LoVo (cell line): ENCODE results near the gene HEYL.
A peak's percentile ranks its signal among the peaks of the same experiment; 100 is the strongest.
"Not testable (repeated sequence)": the region's sequence is repeated elsewhere in the genome, so short reads cannot be mapped to it uniquely, and the experiment has no call there.

Experiments used
- DNase-seq: peaks from one replicate; pipeline ENCODE4 v3.0.0-alpha.2; 2016; ENCODE audit warnings: low spot score

HEYL gene

DNA sequence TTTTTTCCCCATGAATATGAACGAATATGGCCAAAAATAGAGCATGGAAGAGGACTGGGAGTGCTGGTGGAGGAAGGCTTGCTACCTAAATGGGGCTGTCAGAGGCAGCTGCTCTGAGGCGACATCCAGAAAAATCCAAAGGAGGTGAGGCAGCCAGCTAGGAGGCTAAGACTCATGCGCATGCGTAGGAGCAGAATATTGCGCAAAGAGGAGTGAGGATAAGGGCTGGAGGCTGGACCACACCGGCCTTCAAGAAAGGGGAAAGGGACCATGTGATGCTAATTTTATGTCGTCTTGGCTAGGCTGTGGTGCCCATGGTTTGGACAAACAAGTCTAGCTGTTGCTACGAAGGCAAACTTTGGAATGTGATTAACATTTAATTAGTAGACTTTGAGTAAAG lies 30.5 kb downstream of the HEYL start:
- no peak for DNase-seq

DNA sequence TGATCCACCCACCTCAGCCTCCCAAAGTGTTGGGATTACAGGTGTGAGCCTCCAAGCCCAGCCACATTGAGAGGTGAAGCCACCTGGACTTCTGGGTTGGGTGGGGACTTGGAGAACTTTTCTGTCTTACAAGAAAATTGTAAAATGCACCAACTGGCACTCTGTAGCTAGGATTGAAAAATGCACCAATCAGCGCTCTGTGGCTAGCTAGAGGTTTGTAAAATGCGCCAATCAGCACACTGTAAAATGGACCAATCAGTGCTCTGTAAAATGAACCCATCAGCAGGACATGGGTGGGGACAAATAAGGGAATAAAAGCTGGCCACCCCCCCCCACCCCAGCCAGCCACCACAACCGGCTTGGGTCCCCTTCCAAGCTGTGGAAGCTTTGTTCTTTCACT lies 35.8 kb downstream of the HEYL start:
- not testable (repeated sequence) for DNase-seq

DNA sequence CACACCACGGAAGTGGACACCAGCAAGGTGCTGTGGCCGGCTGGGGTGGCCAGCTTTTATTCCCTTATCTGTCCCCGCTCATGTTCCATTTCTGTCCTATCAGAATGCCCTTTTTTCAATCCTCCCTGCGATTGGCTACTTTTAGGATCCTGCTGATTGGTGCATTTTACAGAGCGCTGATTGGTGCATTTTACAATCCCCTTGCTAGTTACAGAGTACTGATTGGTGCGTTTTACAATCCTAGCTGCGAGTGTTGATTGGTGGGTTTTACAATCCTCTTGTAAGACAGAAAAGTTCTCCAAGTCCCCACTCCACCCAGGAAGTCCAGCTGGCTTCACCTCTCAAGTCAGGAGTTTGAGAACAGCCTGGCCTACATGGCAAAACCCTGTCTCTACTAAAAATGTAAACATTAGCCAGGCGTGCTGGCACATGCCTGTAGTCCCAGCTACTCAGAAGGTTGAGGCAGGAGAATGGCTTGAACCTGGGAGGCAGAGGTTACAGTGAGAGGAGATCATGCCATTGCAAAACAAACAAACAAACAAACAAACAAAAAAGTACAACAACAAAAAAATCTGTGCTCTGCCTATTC lies 37.7 kb downstream of the HEYL start:
- not testable (repeated sequence) for DNase-seq

DNA sequence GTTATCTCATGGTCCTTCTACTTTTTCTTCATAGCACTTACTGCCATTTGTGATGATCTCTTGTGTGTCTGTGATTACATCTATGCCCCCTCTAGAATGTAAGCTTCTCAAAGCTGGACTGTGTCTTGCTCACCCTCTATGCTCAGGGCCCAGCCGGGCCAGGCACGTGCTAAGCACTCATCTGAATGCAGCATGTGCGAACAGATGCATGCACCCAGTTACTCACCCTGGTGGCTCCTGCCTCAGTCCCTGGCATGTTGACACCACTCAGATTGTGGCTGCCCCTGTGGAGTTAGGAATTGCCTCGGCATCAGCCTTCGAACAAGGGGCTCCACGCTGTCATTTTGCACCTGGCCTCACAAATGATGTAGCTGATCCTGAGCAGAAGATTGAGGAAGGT lies 43.3 kb downstream of the HEYL start:
- no peak for DNase-seq

DNA sequence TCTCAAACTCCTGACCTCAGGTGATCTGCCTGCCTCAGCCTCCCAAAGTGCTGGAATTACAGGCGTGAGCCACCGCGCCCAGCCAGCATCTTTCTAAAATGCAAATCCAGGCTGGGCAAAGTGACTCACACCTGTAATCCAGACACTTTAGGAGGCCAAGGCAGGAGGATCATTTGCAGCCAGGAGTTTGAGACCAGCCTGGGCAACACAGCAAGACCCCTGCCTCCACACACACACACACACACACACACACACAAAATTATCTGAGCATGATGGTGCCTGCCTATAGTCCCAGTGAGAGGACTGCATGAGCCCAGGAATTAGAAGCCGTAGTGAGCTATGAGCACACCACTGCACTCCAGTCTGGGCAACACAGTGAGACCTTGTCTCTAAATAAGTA lies 46.1 kb downstream of the HEYL start:
- DNase-seq, result no peak

DNA sequence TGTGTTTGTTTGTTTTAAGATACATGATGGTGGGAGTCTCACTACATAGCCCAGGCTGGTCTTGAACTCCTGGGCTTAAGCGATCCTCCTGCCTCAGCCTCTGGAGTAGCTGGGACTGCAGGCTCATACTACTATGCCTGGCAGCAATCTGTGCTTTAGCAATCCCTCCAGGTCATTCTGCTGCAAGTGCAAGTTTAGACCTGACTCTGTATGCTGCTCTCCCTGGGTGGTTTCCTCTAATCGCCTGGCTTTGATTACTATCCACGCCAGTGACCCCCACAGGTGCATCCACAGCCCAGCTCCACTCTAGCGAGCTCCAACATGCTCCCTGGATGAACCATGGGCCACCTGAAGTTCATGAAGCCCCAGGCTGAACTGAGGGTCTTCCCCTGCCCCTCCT lies 47.4 kb downstream of the HEYL start:
- no peak for DNase-seq

DNA sequence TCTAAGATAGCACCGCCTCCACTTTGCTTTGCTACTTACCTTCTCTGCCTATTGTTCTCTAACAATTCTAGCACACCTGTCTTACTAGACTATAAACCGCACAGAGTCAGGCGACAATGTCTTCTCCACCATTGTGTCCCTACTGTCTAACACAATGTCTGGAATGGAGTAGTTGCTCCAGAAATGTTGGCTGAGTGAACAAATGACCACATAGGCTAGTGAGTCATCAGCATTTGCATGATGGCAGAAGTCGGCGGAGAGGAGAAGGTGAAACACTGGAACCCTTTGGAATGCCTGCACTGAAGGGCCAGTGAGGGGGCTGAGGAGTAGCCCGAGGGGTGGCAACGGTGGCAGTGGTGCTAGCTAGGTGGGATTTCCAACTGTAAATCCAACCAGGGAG lies 48.9 kb downstream of the HEYL start:
- no peak for DNase-seq

DNA sequence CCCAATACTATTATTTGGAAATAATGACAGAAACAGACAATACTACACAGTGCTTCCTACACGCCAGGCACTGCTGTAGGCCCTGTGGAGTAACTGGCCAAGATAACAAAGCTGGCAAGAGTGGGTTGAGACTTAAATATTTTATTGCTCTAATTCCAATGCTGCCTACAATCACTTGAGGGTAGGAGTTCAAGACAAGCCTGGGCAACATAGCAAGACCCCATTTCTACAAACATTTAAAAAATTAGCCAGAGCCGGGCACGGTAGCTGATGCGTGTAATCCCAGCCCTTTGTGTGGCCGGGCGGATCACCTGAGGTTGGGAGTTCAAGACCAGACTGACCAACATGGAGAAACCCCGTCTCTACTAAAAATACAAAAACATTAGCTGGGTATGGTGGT lies 53.5 kb downstream of the HEYL start:
- no peak for DNase-seq

DNA sequence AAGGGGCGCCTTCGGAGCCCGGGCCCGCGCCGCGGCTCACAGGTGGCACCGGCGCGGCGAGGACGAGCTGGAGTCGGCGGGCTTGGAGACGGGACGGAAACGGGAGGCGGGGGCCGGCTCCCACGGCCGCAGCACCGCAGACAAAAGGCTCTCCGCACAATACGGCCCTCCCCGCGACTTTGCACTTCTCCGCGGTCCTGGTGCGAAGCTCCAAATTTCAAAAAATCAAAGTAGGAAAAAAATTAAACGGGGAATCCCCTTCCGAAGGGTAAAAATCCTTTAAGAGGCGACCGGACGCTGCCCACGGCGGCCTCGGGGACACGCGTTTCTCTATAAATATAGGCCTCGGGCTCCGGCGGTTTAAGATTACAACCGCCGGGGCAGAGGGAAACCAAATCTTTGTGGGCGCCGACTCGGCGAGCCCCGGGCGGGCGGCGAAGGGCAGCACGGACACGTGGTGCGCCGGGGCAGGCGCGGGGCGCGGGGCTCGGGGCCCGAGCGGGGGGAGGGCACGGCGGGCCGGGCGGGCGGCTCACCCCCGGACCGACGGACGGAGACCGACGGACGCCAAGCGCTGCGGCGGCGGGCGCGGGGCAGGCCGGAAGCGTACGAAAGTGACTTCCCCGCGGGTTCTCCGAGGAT lies 63.3 kb downstream of the HEYL start:
- no peak for DNase-seq

DNA sequence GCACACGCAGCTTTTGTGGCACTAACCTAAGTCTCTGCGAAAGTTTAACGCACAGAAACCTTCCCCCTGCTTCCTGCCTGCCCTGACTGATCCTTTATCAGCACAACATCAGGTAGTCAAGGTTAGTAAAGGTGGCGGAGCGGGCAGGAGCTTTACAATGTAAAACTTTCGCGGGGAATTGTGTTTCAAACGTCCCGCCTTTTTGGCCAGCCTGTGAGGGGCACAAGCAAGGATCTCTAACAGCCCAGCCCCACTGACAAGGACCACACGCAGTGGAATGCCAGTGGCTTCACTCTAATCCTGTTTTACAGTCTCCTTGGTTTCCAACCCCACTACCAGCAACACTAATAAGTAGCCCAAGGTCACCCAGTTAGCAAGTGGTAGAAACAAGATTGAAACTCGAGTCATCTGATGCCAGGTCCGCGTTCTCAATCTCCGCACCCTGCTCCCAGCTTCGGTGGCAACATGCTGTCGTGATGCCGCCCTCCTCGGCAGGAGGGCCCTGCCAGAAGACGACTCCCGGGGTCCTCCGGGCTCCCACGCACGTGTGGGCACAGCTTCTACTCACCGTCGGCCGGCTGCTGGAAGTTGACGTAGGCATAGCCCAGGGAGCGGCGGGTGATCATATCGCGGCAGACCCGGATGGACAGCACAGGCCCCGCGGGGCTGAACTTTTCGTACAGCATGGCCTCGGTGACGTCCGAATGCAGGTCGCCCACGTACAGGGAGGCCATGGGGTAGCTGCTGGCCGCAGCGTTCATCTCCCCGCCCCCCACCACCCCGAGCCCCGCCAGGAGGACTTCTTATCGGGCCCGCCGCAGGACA lies 64.0 kb downstream of the HEYL start:
- DNase-seq, result peak; percentile 19

DNA sequence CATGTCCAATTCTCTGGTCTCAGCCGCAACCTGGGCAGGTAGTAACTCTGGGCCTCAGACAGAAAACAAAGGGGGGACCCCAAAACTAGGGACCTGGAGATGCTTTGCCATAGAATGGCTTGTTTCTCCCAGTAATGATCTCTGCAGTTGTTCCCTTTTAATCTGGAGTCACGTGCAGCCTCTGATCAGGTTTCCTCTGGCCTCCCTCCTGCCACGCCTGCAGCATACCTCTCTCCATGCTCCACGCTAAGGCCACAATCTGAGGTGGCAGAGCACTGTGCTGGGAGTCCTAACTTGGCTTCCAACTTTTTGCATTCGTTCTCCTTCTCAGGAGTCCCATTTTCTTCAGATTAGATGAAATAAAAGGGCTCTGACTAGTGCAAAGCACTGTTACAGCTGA lies 64.8 kb downstream of the HEYL start:
- DNase-seq, result no peak
